GM18519 (cell line): ENCODE measurements around the gene CA14.
"Not testable (repeated sequence)": the region's sequence is repeated elsewhere in the genome, so short reads cannot be mapped to it uniquely, and the experiment has no call there.

ENCODE experiments used
- ATAC-seq: cut with Tn5 transposase; IDR thresholded peaks from one replicate; pipeline ENCODE4 v1.9.1; 2021; ENCODE audit warnings: mild to moderate bottlenecking, moderate library complexity; ENCODE audit not compliant: unreplicated experiment, low FRiP score

The CA14 gene

DNA sequence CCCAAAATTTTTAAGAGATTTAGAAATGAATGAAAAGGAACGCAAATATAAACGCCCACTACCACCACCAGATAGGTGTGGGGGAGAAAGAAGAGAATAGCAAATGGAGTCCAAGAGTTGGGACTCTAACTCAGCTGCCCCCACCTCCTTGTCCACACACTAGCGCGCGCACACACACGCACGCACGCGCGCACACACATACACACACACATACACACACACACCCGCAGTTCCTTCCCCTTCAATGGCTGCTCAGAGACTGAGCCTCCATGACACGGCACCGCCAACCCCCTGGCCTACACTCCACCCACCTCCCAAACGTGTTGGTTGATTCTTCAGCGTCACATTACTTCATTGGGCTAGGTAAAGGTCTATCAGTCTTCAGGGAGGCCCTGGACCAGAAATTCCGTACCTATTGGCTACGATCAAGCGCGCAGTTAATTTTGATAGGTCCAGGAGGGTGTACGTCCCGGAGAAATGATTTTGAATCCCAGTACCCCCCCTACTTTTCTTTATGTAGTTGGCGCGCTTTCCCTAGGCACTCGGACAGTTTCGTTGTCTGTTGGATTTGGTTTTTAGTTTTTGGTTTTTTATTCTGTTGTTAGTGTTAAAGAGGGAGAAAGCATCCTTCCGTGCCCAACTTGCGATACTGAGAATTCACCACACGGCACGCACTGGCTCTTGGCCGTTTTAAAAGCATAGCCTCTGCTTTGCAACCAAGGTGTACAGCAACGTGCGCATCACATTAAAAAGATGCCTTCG is 21.5 kb upstream of the CA14 start, which contains the start of gene ANP32E:
ANP32E (minus strand) TSS at position 261 of the 762 bp plus-strand sequence. CDS start 326 bp downstream, outside the sequence.
- ATAC-seq: peak; percentile 76

DNA sequence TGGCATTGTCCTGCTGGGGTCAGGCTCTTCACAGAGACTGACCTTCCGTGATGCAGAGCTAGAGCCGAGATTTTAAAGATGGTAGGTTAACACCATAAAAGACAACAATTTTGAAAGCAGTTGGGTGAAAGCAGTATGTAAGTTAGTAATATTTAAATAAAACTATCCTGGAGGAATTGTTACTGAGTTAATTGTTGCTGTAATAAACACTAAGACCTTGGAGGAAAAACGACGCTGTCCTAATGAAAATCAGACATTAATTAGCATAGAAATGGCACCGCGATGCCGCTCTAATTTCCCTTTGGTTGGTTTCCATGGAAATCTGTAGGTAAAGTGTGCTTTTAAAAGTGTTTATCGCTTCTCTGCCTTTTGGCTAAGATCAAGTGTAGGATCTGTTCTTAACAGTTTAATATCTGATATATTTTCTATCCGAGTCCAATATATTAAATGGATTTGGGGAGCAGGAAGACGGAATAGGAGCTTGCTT is 20.9 kb upstream of the CA14 start:
- ATAC-seq: no peak

DNA sequence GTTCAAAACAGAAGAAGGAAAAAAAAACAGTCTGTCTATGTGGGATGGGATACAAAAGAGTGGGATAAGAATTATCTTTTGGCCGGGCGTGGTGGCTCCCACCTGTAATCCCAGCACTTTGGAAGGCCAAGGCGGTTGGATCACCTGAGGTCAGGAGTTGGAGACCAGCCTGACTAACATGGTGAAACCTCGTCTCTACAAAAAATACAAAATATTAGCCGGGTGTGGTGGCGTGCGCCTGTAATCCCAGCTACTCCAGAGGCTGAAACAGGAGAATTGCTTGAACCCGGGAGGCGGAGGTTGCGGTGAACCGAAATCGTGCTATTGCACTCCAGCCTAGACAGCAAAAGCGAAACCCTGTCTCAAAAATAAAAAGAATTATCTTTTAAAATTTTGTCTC is 20.4 kb upstream of the CA14 start:
- not testable (repeated sequence) for ATAC-seq

DNA sequence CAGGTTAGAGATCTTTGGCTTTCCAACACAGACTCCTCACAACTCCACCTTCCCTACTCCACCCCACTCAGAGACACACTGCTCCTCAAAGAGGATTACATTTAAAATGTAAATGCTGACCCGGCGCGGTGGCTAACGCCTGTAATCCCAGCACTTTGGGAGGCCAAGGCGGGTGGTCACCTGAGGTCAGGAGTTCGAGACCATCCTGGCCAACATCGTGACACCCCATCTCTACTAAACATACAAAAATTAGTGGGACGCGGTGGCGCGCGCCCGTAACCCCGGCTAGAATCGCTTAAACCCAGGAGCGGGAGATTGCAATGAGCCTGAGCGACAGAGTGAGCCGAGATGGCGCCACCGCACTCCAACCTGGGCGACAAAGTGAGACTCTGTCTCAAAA is 19.8 kb upstream of the CA14 start:
- ATAC-seq: no peak

DNA sequence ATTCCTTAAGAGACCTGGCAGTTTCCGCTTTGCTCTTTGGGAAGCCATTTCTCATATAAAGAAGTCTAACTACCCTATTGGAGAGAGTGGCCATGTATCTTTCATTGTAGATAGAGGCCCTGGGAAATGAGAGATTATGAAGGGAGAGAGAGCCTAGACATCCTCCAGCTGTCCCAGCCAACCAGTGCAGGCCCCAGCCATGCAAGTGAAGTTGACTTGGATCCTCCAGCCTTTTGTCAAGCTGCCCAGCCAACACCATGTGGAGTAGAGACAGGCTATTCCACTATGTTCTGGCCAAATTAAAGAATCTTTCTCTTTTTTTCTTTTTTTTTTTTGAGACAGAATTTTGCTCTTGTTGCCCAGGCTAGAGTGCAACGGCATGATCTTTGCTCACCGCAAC is 14.6 kb upstream of the CA14 start:
- no peak for ATAC-seq

DNA sequence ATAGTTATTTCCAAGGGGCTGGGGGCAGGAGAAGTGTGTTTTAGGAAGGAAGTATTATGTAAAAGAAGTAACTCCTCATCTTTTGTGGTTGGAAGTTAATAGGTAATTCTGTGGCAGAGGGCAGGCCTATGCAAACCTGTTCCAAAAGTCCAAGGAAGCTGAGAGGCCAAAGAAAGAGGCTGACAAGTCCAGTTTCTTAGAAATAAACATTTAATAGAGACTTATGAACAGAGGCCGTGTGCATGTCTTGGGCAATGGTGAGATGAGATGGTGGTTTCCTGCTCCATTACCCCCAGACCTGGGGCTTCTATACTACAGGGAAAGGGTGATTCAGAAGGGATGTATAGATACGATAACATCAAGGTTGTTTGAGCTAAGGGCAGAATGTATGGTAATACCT is 7.6 kb upstream of the CA14 start:
- ATAC-seq: no peak

DNA sequence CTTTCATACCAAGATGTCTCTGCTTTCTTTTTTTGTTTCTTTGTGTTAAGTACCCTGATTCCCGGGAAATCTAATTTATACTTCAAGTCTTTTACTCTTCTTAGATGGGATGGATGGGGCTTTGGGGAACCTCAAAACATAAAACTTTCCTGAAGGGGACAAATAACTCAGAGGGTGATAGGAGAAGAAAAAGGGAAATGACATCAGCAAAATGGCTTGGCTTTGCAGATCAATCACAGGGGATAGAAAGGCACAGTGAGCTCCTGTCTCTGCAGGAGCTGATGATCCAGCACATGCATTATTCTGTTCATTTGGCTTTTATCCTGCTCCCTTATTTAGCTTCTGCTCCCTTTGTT is 1.4 kb upstream of the CA14 start:
- ATAC-seq: no peak

DNA sequence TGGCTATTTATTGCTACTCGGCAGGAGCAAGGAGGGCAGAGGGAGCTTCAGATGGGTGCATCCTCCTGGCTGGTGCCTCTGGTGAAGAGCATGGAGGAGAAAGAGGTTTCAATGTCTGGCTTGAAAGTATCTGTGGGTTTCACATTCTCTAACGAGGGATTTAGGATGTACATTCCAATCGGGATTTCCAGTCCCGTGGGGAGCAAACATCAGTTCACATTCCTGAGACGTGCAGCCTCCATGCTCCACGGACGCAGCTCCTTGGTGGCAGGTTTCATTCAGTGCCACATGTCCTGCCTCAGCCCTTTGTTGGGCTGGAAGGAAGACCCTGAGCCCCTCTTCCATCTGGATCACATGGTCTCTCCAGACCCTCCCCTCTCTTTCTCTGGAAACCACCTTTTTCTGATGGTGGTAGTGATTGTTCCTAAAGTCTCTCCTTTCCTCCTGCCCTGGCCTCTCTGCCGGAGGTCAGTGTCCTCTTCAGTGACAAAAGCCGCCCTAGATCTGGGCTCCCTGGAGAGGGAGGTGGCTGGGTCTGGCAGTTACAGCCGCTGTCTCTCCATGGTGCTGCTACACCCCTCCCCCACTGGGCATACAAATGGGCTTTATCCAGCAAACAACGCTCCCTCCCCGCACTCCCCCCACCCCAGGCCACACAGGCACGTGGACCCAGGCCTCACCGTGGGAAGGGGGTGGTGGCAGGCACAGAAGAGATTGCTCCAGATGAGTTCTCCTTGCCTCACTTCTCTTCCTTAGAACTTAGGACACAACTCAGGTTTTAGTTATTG is 826 bp upstream of the CA14 start:
- ATAC-seq: no peak

DNA sequence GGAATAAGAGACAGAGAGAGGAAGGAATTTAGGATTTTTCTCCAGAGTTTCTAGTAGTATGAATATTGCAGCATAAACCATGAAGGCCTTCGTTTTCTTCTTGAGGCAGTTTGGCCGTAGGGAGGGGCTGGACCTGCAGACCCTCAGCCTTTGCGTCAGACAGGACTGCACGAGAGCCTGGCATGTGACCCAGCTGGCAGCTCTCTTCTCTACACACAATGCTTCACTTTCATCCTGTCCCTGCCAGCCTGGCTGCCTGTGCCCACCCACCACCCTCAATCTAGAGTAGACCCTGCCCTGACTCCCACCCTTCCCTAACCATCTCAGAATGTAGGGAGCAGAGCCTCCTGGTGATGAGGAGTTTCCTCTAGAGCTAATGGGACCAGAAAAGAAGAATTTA is 1.6 kb downstream of the CA14 start:
- no peak for ATAC-seq

DNA sequence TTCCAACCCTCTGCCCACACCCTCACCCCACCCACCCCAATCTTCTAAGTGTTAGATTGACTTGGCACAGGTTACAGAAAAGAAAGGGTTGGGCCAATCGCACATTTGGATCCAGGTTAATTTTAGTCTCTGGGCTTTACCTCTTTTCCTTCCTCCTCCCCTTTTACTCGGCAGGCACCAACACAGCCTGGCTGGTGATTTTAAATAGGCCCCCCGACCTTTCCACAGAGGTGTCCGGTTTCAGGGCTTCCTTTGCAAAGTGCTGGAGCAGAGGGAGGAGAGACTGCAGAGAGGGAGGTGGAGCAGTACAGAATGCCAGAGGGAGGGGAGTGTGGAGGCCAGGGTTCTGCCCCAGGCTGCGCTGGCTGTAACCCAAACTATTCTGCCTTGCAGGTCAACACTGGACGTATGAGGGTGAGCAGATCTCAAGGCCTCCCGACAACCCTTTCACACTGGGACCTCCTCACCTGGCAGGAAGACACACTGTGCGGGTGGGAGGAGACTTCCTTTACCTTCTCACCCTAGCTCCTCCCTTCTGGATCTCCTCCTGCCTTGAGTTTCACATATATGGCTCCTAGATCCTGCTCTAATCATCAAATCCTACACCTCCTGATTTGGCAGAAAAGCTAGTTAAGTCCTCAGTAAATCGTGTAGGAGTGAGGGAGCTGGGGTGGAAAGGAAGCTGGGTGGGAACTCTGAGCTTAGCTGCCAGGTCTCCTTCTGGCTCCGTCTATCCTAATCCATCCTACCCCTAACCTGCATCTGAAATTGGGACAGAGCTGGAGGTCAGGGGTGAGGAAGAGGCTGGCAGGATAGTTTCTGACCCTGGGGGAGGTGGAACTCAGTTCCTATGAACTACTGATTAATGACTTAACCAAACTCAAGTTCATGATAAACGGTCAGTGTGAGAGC is 2.4 kb downstream of the CA14 start:
- no peak for ATAC-seq

DNA sequence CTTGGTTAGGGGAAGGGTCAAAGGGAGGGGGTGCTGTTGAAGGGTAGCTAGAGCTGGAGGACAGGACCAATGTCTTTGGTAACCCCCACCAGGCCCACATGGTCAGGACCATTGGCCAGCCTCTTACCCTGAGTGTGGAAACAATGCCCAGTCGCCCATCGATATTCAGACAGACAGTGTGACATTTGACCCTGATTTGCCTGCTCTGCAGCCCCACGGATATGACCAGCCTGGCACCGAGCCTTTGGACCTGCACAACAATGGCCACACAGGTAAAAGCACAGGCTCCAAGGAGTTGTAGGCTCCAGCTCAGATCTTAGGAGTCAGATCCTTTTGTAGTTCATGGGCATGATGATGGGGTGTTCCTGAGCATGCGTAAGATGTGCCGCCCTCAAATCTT is 3.8 kb downstream of the CA14 start:
- no peak for ATAC-seq

DNA sequence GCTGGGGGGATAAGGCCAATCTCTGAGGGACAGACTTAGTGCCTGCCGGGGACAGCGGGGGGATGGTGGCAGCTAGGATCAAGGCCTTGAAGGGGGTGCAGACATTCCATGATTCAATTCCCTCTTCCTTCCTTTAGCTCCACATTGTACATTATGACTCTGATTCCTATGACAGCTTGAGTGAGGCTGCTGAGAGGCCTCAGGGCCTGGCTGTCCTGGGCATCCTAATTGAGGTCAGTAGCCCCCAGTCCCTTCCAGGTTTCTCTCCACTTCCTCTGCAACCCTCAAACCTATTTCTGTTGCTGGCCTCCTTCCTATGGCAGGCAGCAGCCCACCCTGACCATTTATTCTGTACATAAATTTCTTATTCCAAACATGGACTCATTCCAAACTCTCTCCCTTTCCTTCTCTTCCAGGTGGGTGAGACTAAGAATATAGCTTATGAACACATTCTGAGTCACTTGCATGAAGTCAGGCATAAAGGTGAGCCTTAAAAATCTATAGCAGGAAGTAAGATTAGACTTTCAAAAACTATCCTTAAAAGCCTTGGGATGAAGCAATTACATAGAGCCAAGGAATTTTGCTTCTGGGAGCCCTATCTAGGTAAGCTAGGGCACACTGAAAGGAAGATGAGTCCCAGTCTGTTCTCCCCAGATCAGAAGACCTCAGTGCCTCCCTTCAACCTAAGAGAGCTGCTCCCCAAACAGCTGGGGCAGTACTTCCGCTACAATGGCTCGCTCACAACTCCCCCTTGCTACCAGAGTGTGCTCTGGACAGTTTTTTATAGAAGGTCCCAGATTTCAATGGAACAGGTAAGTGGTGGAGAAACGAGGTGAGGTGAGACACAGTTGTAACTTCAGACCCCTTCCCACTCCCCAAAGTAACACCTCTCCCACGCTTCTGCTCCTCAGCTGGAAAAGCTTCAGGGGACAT is 5.1 kb downstream of the CA14 start:
- no peak for ATAC-seq

DNA sequence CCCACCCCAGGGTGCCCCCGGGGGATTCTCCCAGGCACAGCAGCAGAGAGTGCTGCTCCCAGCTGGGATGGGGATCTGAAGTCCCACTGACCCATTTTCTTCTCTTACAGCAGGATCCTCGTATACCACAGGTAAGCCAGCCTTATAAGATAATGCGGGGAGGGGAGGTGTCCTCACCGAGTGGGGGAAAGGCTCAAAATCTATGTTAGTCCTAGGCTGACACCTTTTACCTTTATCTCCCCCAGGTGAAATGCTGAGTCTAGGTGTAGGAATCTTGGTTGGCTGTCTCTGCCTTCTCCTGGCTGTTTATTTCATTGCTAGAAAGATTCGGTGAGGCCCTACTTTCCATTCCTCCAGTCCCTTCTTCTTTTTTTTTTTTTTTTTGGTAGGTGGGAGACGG is 6.0 kb downstream of the CA14 start:
- no peak for ATAC-seq

DNA sequence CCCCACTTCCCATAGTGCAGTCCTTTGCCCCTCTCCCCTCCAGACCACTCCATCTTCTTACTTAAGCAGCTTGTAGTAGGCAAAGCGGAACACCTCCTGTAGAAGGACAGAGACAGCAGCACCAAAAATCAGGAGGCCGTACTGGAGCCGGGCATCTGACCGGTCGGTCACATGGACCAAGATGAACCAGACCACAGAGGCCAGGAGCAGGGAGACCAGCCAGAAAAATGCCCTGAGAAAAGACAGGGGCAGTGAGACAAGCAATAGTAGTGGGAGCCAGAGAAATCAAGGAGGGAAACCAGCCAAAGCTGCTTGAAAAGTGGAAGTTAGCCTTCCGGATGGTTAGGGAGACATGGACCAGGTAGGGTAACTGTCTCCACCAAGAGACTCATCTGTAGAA is 10.3 kb downstream of the CA14 start:
- ATAC-seq: no peak

DNA sequence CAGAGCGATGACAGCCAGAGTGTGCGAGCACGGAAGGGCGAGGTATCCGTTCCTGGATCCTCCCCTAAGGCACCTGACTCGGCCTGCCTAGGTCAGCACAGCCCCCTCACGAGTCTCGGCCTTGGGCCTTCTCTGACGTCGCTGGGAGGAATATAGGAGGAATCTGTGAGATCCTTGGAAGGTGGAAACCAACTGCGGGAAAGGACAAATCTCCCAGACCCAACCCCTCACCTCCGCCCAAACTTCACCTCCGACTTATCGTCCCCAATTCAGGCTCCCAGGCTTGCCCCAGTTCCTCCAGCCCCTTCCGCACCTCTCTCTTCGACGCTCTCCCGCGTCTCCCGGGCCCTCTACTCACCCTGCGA is 10.7 kb downstream of the CA14 start:
- no peak for ATAC-seq

DNA sequence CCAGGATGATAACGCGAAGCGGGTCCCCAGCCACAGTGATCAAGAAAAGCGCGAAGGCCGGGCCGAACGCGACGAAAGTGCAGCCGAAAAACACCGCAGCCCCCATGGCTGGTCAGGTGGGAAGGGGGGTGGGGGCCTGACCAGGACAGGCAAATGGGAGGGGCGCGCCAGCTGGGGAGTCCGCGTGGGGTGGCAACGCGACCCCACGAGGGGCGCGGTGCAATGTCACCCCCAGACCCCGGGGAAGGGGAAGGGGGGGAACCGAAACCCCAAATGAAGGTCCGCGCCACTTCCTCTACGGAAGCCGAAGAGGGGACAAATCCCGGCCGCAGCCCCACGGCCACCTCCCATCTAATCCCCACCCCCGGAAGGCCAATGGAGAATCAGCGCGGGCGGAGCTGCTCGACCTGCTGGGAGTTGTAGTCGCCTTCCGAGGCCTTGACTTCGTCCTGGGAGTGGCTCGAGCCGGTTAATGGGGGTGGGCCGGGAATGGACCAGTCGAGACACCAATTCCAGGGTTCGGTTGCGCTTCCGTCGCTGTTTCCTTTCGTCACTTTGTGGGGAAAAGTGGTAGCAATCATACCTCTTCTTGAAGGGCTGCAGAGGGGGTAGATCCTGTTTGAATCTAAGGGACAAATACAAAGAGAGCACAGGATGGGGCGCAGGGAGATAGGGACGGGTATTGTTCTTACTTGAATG is 11.3 kb downstream of the CA14 start, which contains the start of gene APH1A:
APH1A (minus strand) TSS at position 312 of the 699 bp plus-strand sequence; CDS start at position 106, 206 bp downstream.
- peak; percentile 49 for ATAC-seq

DNA sequence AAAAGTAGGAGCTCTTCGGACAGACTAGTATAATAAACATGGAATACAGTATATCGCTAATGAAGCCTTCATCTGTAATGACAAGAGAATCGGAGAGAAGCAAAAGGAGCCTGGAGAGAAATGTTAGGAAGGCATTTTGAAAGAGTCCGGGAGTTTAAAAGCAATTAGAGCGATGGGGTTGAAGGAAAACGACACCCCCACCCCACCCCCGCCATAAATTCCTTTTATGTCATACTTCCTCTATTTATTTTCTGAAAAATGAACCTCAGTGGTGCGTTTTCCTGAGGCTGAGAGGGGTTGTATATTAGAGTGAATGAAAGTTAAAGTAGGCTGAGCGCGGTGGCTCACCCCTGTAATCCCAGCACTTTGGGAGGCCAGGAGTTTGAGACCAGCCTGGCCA is 11.9 kb downstream of the CA14 start:
- ATAC-seq: no peak

DNA sequence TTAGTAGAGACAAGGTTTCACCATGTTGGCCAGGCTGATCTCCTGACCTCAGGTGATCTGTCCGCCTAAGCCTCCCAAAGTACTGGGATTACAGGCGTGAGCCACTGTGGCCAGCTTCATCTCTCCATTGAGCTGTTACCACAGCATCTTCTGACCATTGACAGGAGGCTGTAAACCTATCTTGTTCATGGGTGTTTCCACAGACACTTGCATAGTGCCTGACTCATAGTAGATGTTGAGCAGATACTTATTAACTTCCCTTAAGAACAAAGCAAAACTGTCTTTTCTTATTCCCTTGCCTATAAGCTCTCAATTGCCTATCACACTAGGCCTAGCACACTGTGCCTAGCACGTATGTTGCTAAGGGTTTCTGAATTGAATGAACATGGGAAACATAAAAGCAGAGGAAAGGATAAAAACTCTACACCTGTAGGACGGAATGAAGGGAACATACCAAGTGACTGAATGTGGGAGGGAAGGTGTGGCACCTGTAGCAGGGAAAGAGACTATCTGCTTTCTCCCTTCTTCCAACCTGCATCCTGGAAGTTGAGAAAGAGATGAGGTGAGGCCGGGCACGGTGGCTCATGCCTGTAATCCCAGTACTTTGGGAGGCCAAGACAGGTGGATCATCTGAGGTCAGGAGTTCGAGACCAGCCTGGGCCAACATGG is 13.9 kb downstream of the CA14 start:
- no peak for ATAC-seq

DNA sequence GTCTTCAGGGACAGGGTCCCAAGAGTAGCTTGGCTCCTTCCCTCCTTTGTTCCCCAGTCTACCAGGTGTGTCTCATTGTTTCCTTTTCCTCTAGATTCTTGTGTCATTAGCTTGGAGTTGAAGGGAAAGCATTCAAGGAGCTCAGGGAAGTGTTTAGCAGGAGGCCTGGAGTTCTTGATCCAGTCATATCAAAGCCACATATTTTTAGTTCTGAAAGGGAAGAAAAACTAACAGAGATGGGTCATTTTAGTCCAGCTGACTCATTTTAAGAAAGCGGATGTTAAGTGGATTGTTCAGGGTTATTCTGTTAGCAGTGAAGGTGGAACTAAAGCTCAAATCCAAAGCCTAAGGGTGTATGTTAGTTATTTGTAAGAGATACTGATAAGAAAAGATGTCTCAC is 15.7 kb downstream of the CA14 start:
- ATAC-seq: no peak
